Heart left ventricle (tissue), 16 donors: ENCODE data around the gene PATZ1. TPM values are rescaled to one million over a fixed set of nuclear protein-coding genes. Genes with fewer than 3 reads are reported as not detected.

Source experiments
- ATAC-seq, 4 donors: fragments of 200-7000 bp; cut with Tn5 transposase; one replicate each; pipeline ENCODE4 v1.9.1; 2020 to 2022; ENCODE audit warnings: moderate library complexity in 4 of 4, mild to moderate bottlenecking in 3 of 4, moderate number of reproducible peaks in 1 of 4
- DNase-seq, 5 donors: peaks; one replicate each; pipeline ENCODE4 v3.0.0-alpha.2; 2020
- H3K27ac ChIP-seq, 12 donors: fragments of 200-600 bp; sonication (generic) in 4 of 12; one replicate each; pipeline versions ENCODE4 v1.5.0 to v1.8.0; 2016 to 2022; ENCODE audit warnings: mild to moderate bottlenecking in 2 of 12
- H3K27me3 ChIP-seq, 9 donors: fragments of 200-600 bp; sonication (generic) in 2 of 9; one replicate each; pipeline versions ENCODE4 v1.5.1 to v1.8.0; 2016 to 2022; ENCODE audit warnings: mild to moderate bottlenecking in 3 of 9
- H3K36me3 ChIP-seq, 9 donors: fragments of 200-600 bp; sonication (generic) in 2 of 9; one replicate each; pipeline versions ENCODE4 v1.5.0 to v1.8.0; 2018 to 2022; ENCODE audit warnings: mild to moderate bottlenecking in 2 of 9
- H3K4me1 ChIP-seq, 12 donors: fragments of 200-600 bp; sonication (generic) in 4 of 12; one replicate each; pipeline versions ENCODE4 v1.5.0 to v1.8.0; 2016 to 2022; ENCODE audit warnings: mild to moderate bottlenecking in 3 of 12
- H3K4me3 ChIP-seq, 12 donors: fragments of 200-600 bp; sonication (generic) in 4 of 12; one replicate each; pipeline versions ENCODE4 v1.5.0 to v1.8.0; 2017 to 2022; ENCODE audit warnings: mild to moderate bottlenecking in 9 of 12, moderate library complexity in 4 of 12
- H3K9me3 ChIP-seq, 12 donors: fragments of 200-600 bp; sonication (generic) in 4 of 12; one replicate each; pipeline versions ENCODE4 v1.5.0 to v1.8.0; 2016 to 2022; ENCODE audit warnings: mild to moderate bottlenecking in 1 of 12
- CTCF ChIP-seq, 12 donors: fragments of 200-600 bp; sonication (generic) in 4 of 12; IDR thresholded peaks; one replicate each; pipeline versions ENCODE4 v1.5.0 to v1.8.0; 2018 to 2022; ENCODE audit warnings: antibody characterized with exemption in 12 of 12, mild to moderate bottlenecking in 5 of 12
- POLR2A ChIP-seq, 2 donors: fragments of 450-650 bp; IDR thresholded peaks; one replicate each; pipeline ENCODE4 v1.6.1; 2017; ENCODE audit warnings: antibody characterized with exemption in 2 of 2, mild to moderate bottlenecking in 2 of 2, moderate library complexity in 2 of 2
- WGBS, 4 donors: extraction: QIAGEN DNeasy Blood & Tissue Kit in 2 of 4; methylation state at CpG; one replicate each; pipeline versions ENCODE4 v1.1.5 to v1.1.7; 2013 to 2018; 5-methylcytosine and 5-hydroxymethylcytosine counted together
- intact Hi-C, 10 donors: fragments of 100-400 bp; cut with DNase I; formaldehyde crosslinking; loops; one replicate each; pipeline versions ENCODE4 v1.11.1 to v1.14.2; 2022
- polyA plus RNA-seq, 2 donors: library from polyadenylated mRNA; stranded (reverse); fragments of 200-250 nt; gene quantifications; one replicate each; pipeline ENCODE4 v1.2.3, GENCODE V29; 2013
- total RNA-seq, 9 donors: library from RNA; depleted of rRNA in 2 of 9; stranded (reverse); fragments of >200 nt in 2 of 9; fragmentation: NEBNext Ultra II Directional in 3 of 9; extraction: Animal tissue kit (Norgen Biotek cat#: 25700) in 3 of 9; gene quantifications; one replicate each; pipeline versions ENCODE4 v1.1.0 to v1.2.4, GENCODE V29; 2016 to 2023
- donor health status: ischemic (EF 13 %, LVEDD 7.1; RV severe dilation, severe dysfunction).
- donor health status: healthy with polysubstance abuse.
- donor health status: DM: no; HTN: yes; CAD: no.
- donor health status: DM: no; HTN: no; CAD: no.
- donor health status: ischemic (EF 25% LVEDD 6.9; RV normal size, moderate dysfunction).
- donor health status: ischemic (EF 25% LVEDD 5.7; RV mildly dilated, moderate dysfunction).
- donor health status: healthy.
- donor health status: DM: yes; HTN: yes; CAD: no.
- donor health status: ischemic (EF 35%, LVEDD 5.7; RV mildly dilated, moderate dysfunction).
- donor health status: nonischemic (EF 11% LVEDD 7.7; RV severe dilation, severe dysfunction).
- donor health status: DM: yes; HTN: yes; CAD: no.
- donor health status: PGD.
- donor health status: ischemic (EF 29% LVEDD 5.4; RV normal size, mild dysfunction).
- donor health status: nonischemic (EF 23%, LVEDD 6.1; RV moderate dilation, normal function).

PATZ1 gene
- total and polyA plus RNA-seq, 11 donors, result 7.7 to 20.1 (median 12.3) TPM

GRCh38 chr22:31292236-31292989 lies 53.7 kb downstream of the PATZ1 start, which contains the start of gene PIK3IP1:
TSS of gene PIK3IP1 (minus strand) at chr22:31292488. CDS start at chr22:31292344, 144 bp downstream.
- peaks cover 2 to 80% (median 61%) of the 10 kb centered on the region in 12 donors for H3K4me1 ChIP-seq
- H3K36me3 ChIP-seq, result peaks cover 0 to 26% (median 21%) of the 10 kb centered on the region in 9 donors
- intact Hi-C loops, result loop anchor here in 4 of 10 donors (2.0 to 10.0 kb wide), 3 partner anchors 20 to 688 kb away; partner anchors contain the start of genes LIMK2 (in 2 of the 4) and TCN2 (in 1 of the 4)
- ATAC-seq (peak; percentile 70 to 82 (median 73)), DNase-seq (peak; percentile 87 to 93 (median 90))
- H3K9me3 ChIP-seq, result no peaks in the 10 kb centered on the region
- no peaks in the 10 kb centered on the region for H3K27me3 ChIP-seq
- 23 to 25% (median 24%) methylated on average over 19 of the region's 19 CpGs for WGBS, 4 donors
- TF ChIP-seq POLR2A (IDR thresholded peaks at IDR 0.05) (peak in 1 of 2 donors; percentile 83), CTCF (IDR thresholded peaks at IDR 0.05) (peak; percentile 7 to 76 (median 56))
- H3K27ac ChIP-seq, result peak within 1 kb of the TSS; percentile 75 to 99 (median 96)
- H3K4me3 ChIP-seq, result peak within 1 kb of the TSS; percentile 43 to 93 (median 70)

GRCh38 chr22:31291481-31292235 lies 54.5 kb downstream of the PATZ1 start:
- intact Hi-C loops, result loop anchor here in 4 of 10 donors (2.0 to 10.0 kb wide), 3 partner anchors 21 to 687 kb away; partner anchors contain the start of genes LIMK2 (in 2 of the 4) and TCN2 (in 1 of the 4)
- TF ChIP-seq POLR2A (IDR thresholded peaks at IDR 0.05) (no peak), CTCF (IDR thresholded peaks at IDR 0.05) (no peak)
- Histone ChIP-seq H3K27me3 (no peaks in the 10 kb centered on the region), H3K4me1 (peaks cover 2 to 80% (median 57%) of the 10 kb centered on the region in 12 donors), H3K4me3 (peak overlapping the region; percentile 43 to 93 (median 70)), H3K36me3 (peaks cover 0 to 33% (median 24%) of the 10 kb centered on the region in 9 donors), H3K9me3 (no peaks in the 10 kb centered on the region), H3K27ac (peak overlapping the region; percentile 75 to 99 (median 96))
- DNase-seq (peak in 1 of 5 donors; percentile 24), ATAC-seq (peak in 1 of 4 donors; percentile 2)
- WGBS, 4 donors, result 0 to 2% (median 1%) methylated on average over 17 to 20 of the region's 20 CpGs

GRCh38 chr22:31290494-31291471 lies 55.4 kb downstream of the PATZ1 start:
- peak; percentile 94 to 98 (median 97) for DNase-seq
- Histone ChIP-seq H3K27me3 (no peaks in the 10 kb centered on the region), H3K27ac (peak overlapping the region; percentile 75 to 99 (median 96)), H3K4me3 (peak overlapping the region; percentile 43 to 93 (median 70)), H3K4me1 (peaks cover 2 to 80% (median 50%) of the 10 kb centered on the region in 12 donors), H3K9me3 (no peaks in the 10 kb centered on the region), H3K36me3 (peaks cover 0 to 42% (median 33%) of the 10 kb centered on the region in 9 donors)
- TF ChIP-seq POLR2A (IDR thresholded peaks at IDR 0.05) (peak; percentile 85 to 95), CTCF (IDR thresholded peaks at IDR 0.05) (no peak)
- intact Hi-C loops, result loop anchor here in 3 of 10 donors (5.0 to 10.0 kb wide), 2 partner anchors 78 to 686 kb away; partner anchors contain the start of genes LIMK2 (in 2 of the 3) and TCN2 (in 1 of the 3)
- WGBS, 4 donors, result 0 to 1% (median 1%) methylated on average over 31 to 95 of the region's 95 CpGs
- ATAC-seq, result peak; percentile 90 to 94 (median 92)
